Spleen (tissue), 11 donors: ENCODE measurements around the gene DMXL1. TPM values are rescaled to one million over a fixed set of nuclear protein-coding genes. Genes with fewer than 3 reads are reported as not detected.

Experiments
- DNase-seq: peaks from one replicate; pipeline ENCODE4 v3.0.0-alpha.2; 2020
- H3K27ac ChIP-seq, 8 donors: fragments of 200-600 bp; sonication (generic) in 7 of 8; 1 replicate in 4 of 8; 2 replicates in 4 of 8; pipeline versions ENCODE4 v1.5.0 to v1.8.0; 2016 to 2021; ENCODE audit warnings: inconsistent platforms in 4 of 8, mild to moderate bottlenecking in 4 of 8, moderate library complexity in 1 of 8
- H3K27me3 ChIP-seq, 7 donors: fragments of 200-600 bp; sonication (generic) in 6 of 7; replicated peaks in 1 of 7; 1 replicate in 4 of 7; 2 replicates in 3 of 7; pipeline versions ENCODE4 v1.5.0 to v1.8.0; 2016 to 2021; ENCODE audit warnings: inconsistent platforms in 3 of 7, mild to moderate bottlenecking in 1 of 7
- H3K36me3 ChIP-seq, 6 donors: fragments of 200-600 bp; sonication (generic) in 5 of 6; 1 replicate in 4 of 6; 2 replicates in 2 of 6; pipeline versions ENCODE4 v1.5.0 to v1.8.0; 2016 to 2021; ENCODE audit warnings: inconsistent platforms in 2 of 6
- H3K4me1 ChIP-seq, 6 donors: fragments of 200-600 bp; sonication (generic) in 5 of 6; 1 replicate in 3 of 6; 2 replicates in 3 of 6; pipeline versions ENCODE4 v1.5.0 to v1.8.0; 2016 to 2021; ENCODE audit warnings: inconsistent platforms in 3 of 6
- H3K4me3 ChIP-seq, 8 donors: fragments of 200-600 bp; sonication (generic) in 7 of 8; 1 replicate in 4 of 8; 2 replicates in 4 of 8; pipeline versions ENCODE4 v1.5.0 to v1.8.0; 2016 to 2021; ENCODE audit warnings: inconsistent platforms in 4 of 8, mild to moderate bottlenecking in 4 of 8, moderate library complexity in 2 of 8
- H3K9me3 ChIP-seq, 8 donors: fragments of 200-600 bp; sonication (generic) in 7 of 8; 1 replicate in 4 of 8; 2 replicates in 4 of 8; pipeline versions ENCODE4 v1.5.0 to v1.8.0; 2016 to 2021; ENCODE audit warnings: inconsistent platforms in 4 of 8
- POLR2A ChIP-seq, 3 donors: fragments of 450-650 bp; IDR thresholded peaks; one replicate each; pipeline ENCODE4 v1.5.1; 2017; ENCODE audit warnings: antibody characterized with exemption in 3 of 3, mild to moderate bottlenecking in 1 of 3
- POLR2AphosphoS5 ChIP-seq, 3 donors: sonication (generic); formaldehyde crosslinking; IDR thresholded peaks; one replicate each; pipeline ENCODE4 v1.5.1; 2017; ENCODE audit warnings: antibody characterized with exemption in 3 of 3
- WGBS, 5 donors: extraction: QIAGEN DNeasy Blood & Tissue Kit in 3 of 5; methylation state at CpG; one replicate each; pipeline versions ENCODE4 v1.1.5 to v1.1.7; 2013 to 2018; 5-methylcytosine and 5-hydroxymethylcytosine counted together
- intact Hi-C: fragments of 100-400 bp; cut with DNase I; formaldehyde crosslinking; loops from one replicate; pipeline ENCODE4 v1.15.0; 2023; ENCODE audit warnings: low total_unique reads
- polyA plus RNA-seq, 3 donors: library from polyadenylated mRNA; stranded (reverse); fragments of 200-250 nt; gene quantifications; one replicate each; pipeline ENCODE4 v1.2.1, GENCODE V29; 2013
- total RNA-seq, 7 donors: library from RNA; depleted of rRNA in 3 of 7; stranded (reverse); fragments of >200 nt in 3 of 7; fragmentation: NEBNext Ultra II Directional in 4 of 7; extraction: Animal tissue kit (Norgen Biotek cat#: 25700) in 4 of 7; gene quantifications; one replicate each; pipeline versions ENCODE4 v1.1.0 to v1.2.1, GENCODE V29; 2016 to 2021
- TF ChIP-seq, protein P1 (sequence below), 11 experiments: fragments of 200-600 bp in 7 of 11; fragments of 450-650 bp in 4 of 11; sonication (generic) in 4 of 11; IDR thresholded peaks in 8 of 11; conservative IDR thresholded peaks in 3 of 11; 1 replicate in 7 of 11; 2 replicates in 4 of 11; pipeline versions ENCODE4 v1.4.0 to v1.8.0; 2016 to 2021; ENCODE audit warnings: antibody characterized with exemption in 11 of 11, inconsistent platforms in 4 of 11, mild to moderate bottlenecking in 1 of 11
- donor health status: healthy with polysubstance abuse.
- donor health status: DM: no; HTN: no; CAD: no; lungs with moderate emphysema.
- donor health status: DM: no; HTN: no; CAD: no.
- donor health status: Bipolar disorder and iron deficiency.
- donor health status: healthy.
- donor health status: DM: no; HTN: no; CAD: no.
- donor health status: DM: yes; HTN: yes; CAD: no.

Gene DMXL1
- total and polyA plus RNA-seq, 10 donors = 19.3 to 89.9 (median 72.0) TPM

DNA sequence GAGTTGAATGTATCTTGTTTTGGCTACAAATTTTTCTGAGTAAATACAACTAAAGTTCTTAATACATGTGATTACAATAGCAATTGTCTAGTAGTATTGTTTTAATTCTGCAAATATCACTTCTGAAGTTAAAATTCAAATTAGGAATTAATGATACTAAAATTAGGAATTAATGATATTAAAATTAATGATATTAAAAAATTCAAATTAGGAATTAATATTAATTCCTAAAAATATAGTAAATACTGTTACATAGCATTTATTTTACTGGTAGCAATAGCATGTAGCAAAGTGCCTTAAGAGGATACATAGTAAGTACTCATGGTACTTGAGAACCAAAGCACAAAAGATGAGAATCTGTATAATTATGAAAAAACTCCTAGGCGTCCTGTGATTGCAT, 136.2 kb downstream of the DMXL1 start:
- no peaks in the 10 kb centered on the region for H3K4me1 ChIP-seq
- DNase-seq = no peak
- peaks cover 0 to 75% (median 24%) of the 10 kb centered on the region in 6 donors for H3K36me3 ChIP-seq
- no peak overlapping the region for H3K4me3 ChIP-seq
- TF ChIP-seq, protein P1, sequence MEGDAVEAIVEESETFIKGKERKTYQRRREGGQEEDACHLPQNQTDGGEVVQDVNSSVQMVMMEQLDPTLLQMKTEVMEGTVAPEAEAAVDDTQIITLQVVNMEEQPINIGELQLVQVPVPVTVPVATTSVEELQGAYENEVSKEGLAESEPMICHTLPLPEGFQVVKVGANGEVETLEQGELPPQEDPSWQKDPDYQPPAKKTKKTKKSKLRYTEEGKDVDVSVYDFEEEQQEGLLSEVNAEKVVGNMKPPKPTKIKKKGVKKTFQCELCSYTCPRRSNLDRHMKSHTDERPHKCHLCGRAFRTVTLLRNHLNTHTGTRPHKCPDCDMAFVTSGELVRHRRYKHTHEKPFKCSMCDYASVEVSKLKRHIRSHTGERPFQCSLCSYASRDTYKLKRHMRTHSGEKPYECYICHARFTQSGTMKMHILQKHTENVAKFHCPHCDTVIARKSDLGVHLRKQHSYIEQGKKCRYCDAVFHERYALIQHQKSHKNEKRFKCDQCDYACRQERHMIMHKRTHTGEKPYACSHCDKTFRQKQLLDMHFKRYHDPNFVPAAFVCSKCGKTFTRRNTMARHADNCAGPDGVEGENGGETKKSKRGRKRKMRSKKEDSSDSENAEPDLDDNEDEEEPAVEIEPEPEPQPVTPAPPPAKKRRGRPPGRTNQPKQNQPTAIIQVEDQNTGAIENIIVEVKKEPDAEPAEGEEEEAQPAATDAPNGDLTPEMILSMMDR (IDR thresholded peaks at IDR 0.05 in 8 of 11, conservative IDR thresholded peaks at IDR 0.05 in 3 of 11) = no peak
- TF ChIP-seq POLR2AphosphoS5 (IDR thresholded peaks at IDR 0.05) (no peak), POLR2A (IDR thresholded peaks at IDR 0.05) (no peak)
- H3K9me3 ChIP-seq = peaks cover 0 to 2% (median 0%) of the 10 kb centered on the region in 8 donors
- H3K27me3 ChIP-seq = no peaks in the 10 kb centered on the region
- no peak overlapping the region for H3K27ac ChIP-seq
- WGBS, 5 donors = 87 to 97% (median 92%) methylated on average over 1 of the region's 1 CpG
- intact Hi-C loops = no loop called here

DNA sequence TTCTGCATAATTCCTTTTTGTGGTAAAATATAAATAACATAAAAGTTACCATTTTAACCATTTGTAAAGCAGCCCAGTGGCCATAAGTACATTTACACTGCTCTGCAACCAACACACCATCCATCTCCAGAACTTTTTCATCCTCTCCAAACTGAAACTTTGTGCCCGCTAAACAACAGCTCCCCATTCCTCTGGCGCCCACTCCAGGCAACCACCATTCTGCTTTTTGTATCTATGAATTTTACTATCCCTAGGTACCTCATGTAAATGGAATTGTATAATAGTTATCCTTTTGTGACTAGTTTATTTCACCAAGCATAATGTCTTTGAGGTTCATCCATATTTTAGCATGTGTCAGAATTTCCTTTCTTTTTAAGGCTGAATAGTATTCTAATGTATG, 141.1 kb downstream of the DMXL1 start:
- WGBS, 5 donors = 96 to 99% (median 97%) methylated on average over 2 of the region's 2 CpGs
- Histone ChIP-seq H3K4me1 (no peaks in the 10 kb centered on the region), H3K4me3 (no peak overlapping the region), H3K9me3 (no peaks in the 10 kb centered on the region), H3K27me3 (no peaks in the 10 kb centered on the region), H3K27ac (no peak overlapping the region), H3K36me3 (peaks cover 0 to 54% (median 12%) of the 10 kb centered on the region in 6 donors)
- DNase-seq = no peak
- intact Hi-C loops = no loop called here
- TF ChIP-seq POLR2A (IDR thresholded peaks at IDR 0.05) (no peak), POLR2AphosphoS5 (IDR thresholded peaks at IDR 0.05) (no peak)
- TF ChIP-seq, protein P1 (IDR thresholded peaks at IDR 0.05 in 8 of 11, conservative IDR thresholded peaks at IDR 0.05 in 3 of 11) = no peak

DNA sequence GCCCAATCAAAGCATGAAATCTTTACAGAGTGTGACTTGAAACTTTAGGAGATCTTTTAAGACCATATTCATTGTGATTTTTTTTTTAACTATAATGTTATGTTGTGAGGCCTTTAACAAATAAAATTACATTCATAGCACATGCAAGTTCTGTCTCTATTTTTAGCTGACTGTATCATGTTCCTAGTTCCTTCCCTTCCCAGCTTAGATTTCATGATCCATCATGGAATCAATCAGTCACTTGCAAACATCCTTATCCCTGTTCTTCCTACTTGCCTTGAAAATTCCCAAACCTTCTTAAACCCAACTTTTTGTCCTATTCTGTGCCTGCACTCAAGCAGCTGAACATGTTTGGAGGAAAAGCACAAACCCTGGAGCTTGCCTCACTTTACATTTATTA, 141.8 kb downstream of the DMXL1 start:
- DNase-seq = no peak
- peaks cover 0 to 54% (median 11%) of the 10 kb centered on the region in 6 donors for H3K36me3 ChIP-seq
- no peaks in the 10 kb centered on the region for H3K4me1 ChIP-seq
- H3K27me3 ChIP-seq = no peaks in the 10 kb centered on the region
- no peak overlapping the region for H3K4me3 ChIP-seq
- no peak overlapping the region for H3K27ac ChIP-seq
- H3K9me3 ChIP-seq = no peaks in the 10 kb centered on the region
- intact Hi-C loops = no loop called here
- TF ChIP-seq POLR2A (IDR thresholded peaks at IDR 0.05) = no peak
- TF ChIP-seq, protein P1 (IDR thresholded peaks at IDR 0.05 in 8 of 11, conservative IDR thresholded peaks at IDR 0.05 in 3 of 11) = no peak
- TF ChIP-seq POLR2AphosphoS5 (IDR thresholded peaks at IDR 0.05) = no peak

DNA sequence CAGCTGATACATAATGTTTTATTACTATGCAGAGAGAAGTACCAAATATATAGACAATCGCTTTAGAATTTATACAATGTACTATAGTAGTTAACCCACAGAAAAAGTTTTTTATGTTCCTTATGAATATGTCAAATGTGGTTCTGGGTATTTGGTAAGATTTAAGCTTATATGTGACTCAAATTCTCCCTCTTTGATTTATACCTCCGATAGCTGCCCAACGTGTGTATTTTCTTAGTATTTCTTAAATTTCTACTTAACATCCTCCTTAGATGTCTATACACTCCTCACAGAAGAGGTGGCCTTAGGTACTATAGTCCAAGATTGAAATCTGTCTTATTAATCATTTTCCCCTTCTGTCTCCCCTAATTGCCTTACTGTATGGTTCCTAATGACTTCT, 146.3 kb downstream of the DMXL1 start:
- Histone ChIP-seq H3K9me3 (no peaks in the 10 kb centered on the region), H3K4me1 (peaks cover 0 to 17% (median 2%) of the 10 kb centered on the region in 6 donors), H3K4me3 (no peak overlapping the region), H3K27me3 (no peaks in the 10 kb centered on the region), H3K36me3 (peaks cover 0 to 68% (median 9%) of the 10 kb centered on the region in 6 donors), H3K27ac (no peak overlapping the region)
- intact Hi-C loops = no loop called here
- 93 to 97% (median 94%) methylated on average over 3 of the region's 3 CpGs for WGBS, 5 donors
- no peak for DNase-seq
- TF ChIP-seq, protein P1 (IDR thresholded peaks at IDR 0.05 in 8 of 11, conservative IDR thresholded peaks at IDR 0.05 in 3 of 11) = no peak
- TF ChIP-seq POLR2A (IDR thresholded peaks at IDR 0.05) (no peak), POLR2AphosphoS5 (IDR thresholded peaks at IDR 0.05) (no peak)
